GM21423 (cell line): ENCODE results near the gene CLDN6.
"Not testable (repeated sequence)": the region's sequence is repeated elsewhere in the genome, so short reads cannot be mapped to it uniquely, and the experiment has no call there.

Experiments used
- ATAC-seq: cut with Tn5 transposase; IDR thresholded peaks from one replicate; pipeline ENCODE4 v1.9.1; 2021; ENCODE audit warnings: mild to moderate bottlenecking, moderate library complexity; ENCODE audit not compliant: unreplicated experiment

Gene CLDN6

DNA sequence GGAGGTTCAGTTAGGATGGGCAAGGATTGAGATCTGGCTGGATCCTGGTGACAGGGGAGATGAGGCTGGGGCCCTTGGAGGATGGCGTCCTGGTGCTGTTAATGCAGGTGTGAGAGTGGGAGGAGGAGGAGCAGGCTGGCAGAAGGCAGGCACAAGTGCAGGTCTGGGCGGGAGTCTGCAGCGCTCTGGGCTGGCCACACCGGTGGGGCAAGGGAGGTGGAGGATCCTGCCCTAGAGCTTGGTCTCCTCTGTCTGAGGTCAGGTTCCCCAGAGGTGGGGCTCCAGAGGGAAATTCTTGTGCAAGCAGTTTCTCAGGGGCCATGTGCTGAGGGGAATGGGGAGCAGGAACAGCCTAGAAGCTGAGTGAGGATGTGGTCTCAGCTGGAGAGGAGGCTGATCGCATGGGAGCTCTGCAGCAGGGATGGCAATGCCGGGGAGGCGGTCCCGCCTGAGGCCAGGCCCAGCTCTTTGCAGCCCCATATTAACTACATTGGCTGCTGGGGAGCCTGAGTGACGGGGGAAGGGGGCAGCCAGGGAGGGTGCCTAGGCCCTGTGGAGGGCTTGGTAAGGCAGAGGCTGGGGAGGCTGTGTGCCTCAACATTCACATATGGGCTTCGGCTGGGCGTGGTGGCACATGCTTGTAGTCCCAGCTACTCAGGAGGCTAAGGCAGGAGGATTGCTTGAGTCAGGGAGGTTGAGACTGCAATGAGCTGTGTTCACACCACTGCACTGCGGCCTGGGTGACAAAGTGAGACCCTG, 34.8 kb upstream of the CLDN6 start:
- ATAC-seq = not testable (repeated sequence)

GRCh38 chr16:3051494-3051893, 33.5 kb upstream of the CLDN6 start:
- no peak for ATAC-seq

- ATAC-seq = no peak
Measured at GRCh38 chr16:3051009-3051408, 33.0 kb upstream of the CLDN6 start.

GRCh38 chr16:3050487-3050886, 32.5 kb upstream of the CLDN6 start:
- ATAC-seq = no peak

GRCh38 chr16:3049921-3050481, 32.0 kb upstream of the CLDN6 start:
- no peak for ATAC-seq

GRCh38 chr16:3047387-3047720, 29.4 kb upstream of the CLDN6 start:
- no peak for ATAC-seq

DNA sequence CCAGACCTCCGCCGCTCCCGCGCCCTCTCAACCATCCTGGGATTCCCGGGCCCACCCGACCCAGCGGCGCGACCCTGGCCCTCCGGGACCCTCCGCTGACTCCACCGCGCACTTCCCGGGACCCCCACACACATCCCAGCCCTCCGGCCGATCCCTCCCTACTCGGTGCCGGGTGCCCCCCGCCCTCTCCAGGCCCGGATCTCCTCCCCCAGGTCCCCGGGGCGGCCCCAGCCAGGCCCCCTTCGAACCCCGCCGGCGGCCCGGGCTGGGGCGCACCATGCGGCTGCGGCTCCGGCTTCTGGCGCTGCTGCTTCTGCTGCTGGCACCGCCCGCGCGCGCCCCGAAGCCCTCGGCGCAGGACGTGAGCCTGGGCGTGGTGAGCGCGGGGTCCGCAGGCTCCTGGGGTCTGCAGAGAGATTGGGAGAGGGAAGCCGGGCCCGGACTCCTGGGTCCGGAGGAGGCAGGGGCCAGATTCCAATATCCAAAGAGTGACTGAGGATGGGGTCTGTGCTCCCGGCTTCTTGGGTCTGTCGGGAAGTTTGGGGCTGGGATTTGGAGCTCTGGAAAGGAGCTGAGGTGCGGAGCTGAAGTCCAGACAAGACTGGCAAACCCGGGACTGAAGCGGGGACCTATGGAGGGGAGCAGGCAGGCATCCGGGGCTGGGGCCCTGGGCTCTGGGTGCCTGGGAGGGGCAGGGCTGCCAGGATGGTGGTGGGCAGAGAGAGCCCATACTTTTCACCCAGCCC, 28.8 kb upstream of the CLDN6 start:
- no peak for ATAC-seq

GRCh38 chr16:3045758-3046640, 28.0 kb upstream of the CLDN6 start, which contains the start of gene MMP25:
Gene MMP25 (plus strand): TSS chr16:3046561. CDS start chr16:3046918, 357 bp downstream.
- ATAC-seq = no peak

DNA sequence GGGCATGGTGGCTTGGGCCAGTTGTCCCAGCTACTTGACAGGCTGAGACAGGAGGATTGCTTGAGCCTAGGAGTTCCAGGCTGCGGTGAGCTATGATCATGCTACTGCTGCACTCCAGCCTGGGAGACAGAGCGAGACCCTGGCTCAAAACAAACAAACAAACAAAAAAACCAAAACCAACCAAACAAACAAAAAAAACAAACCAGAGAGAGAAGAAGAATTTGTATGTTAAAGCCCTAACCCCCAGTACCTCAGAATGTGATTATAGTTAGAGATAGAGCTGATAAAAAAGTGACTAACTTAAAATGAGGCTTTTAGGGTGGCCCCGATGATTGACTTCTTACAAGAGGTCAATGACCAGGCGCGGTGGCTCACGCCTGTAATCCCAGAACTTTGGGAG, 26.7 kb upstream of the CLDN6 start:
- no peak for ATAC-seq

DNA sequence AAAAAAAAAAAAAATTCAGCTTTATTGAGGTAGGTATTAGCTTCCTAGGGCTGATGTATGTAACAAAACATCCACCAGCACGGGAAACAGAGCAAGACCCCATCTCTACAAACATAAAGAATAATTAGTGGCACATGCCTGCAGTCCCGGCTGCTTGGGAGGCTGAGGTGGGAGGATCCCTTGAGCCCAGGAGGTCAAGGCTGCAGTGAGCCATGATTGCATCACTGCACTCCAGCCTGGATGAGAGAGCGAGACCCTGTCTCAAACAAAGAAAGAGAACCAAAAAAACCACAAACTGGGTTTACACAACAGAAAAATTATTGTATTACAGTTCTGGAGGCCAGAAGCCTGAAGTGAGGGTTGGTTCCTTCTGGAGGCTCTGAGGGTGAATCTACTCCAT, 24.4 kb upstream of the CLDN6 start:
- no peak for ATAC-seq

DNA sequence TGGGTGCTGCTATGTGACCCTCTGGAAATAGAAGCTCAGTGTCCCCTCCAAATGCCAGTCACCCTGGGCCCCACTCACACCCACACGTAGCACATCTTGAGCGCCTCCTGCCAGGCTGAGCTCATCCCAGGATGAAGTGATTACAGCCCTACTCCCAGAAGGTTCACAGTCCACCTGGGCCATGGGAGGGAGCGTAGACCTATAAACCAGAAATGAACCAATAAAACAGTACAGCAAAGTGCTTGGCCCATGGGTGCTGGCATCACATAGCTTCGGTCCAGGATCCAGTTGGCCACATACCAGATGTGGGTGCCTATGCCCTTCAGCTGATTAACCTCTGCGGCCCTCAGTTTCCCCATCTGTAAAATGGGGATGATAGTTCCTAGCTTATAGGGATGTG, 20.9 kb upstream of the CLDN6 start:
- ATAC-seq = no peak

GRCh38 chr16:3038256-3038655, 20.3 kb upstream of the CLDN6 start:
- no peak for ATAC-seq

- no peak for ATAC-seq
Measured at GRCh38 chr16:3036726-3037315, 18.8 kb upstream of the CLDN6 start, which contains the start of gene BICDL2. Gene BICDL2 (minus strand): TSS chr16:3036944. CDS start chr16:3035496, 1,448 bp downstream.

- ATAC-seq = no peak
Measured at GRCh38 chr16:3035972-3036725, 18.2 kb upstream of the CLDN6 start.

DNA sequence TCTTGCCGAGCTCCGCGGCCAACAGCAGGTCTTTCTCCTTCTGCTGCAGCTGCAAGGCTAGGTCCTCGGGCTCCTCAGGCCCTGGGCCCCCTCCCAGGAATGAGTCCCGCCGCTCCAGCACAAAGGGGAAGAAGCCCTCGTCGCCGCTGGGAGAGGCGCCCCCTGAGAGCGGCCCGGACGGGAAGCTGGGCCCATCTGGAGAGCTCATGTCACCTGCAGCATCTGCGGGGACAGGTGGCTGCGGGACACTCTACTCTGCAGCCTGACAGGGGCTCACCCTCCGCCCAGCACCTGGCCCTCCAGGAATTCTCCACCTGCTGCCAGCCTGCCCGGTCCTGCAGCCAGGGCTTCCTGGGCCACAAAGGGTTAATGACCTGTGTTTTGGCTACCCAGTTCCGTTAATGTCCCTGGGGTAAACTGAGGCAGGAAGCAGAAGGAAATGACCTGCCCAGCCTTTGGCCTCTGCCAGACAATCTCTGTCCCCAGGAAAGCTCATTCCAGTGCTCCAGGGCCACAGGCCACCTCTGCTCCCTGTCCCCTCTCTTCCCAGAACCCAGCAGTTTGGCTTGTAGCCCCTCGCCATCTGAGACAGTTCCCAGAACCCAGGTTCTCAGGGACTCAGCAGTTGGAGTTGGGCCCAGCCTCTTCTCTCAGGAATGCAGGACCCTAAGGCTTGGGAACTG, 17.4 kb upstream of the CLDN6 start:
- no peak for ATAC-seq

GRCh38 chr16:3032624-3033023, 14.6 kb upstream of the CLDN6 start:
- ATAC-seq = no peak

DNA sequence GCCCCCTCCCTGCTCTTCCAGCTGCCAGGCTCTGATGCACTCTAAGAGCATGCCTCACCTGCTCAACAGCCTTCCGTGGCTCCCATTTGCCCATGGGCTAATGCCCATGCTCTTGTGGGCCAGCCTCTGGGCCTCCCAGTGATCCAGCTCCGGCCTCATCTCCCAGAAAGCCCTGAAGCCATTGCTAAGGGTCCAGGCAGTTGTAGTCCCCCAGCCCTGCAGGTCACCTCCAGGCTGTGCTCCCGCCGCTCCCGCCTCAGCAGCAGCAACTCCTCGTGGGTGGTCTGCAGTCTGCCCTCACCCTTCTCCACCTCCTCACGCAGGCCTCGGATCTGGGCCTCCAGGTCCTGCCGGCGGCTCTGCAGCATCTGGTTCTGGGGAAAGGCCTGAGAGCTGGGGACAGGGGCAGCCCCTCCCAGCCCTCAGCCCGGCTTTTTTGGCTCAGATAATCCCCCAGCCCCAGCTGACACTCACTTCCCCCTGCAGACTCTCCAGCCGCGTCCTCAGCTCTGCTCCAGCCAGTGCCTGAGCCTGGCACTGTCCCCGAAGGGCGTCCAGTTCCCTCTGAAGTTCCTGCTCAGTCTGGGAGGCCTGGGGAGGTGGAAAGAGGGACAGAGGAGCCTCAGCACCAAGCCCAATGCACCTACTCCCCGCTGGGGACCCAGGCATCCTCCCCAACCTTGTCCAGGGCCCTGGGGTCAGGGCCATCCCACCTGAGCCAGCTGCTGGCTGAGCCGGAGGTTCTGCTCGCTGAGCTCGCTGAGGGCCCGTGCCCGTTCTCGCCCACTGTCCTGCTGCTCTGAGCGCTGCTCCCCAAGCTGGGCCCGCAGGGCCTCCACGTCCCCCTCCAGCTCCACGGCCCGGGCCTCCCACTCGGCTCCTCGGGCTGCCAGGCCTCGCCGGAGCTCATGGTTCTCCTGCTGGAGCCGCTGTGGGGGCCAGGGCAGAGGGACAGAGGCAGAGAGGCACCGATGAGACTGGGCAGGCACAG, 12.5 kb upstream of the CLDN6 start:
- ATAC-seq = no peak
